ENCODE results near the gene KIN. TPM values are rescaled to one million over a fixed set of nuclear protein-coding genes. Genes with fewer than 3 reads are reported as not detected.
A peak's percentile ranks its signal among the peaks of the same experiment; 100 is the strongest.
"Not testable (repeated sequence)": the region's sequence is repeated elsewhere in the genome, so short reads cannot be mapped to it uniquely, and the experiment has no call there.

Gene KIN
- total and polyA plus RNA-seq, 2 of the 4 experiments (the other 2 are of a cell fraction) = 3.0 to 6.4 TPM

GRCh38 chr10:7748637-7749036 lies 39.2 kb downstream of the KIN start:
- H2AK9ac ChIP-seq (replicated peaks; ENCODE audit: low read depth, low read length, poor library complexity); H4K20me1 ChIP-seq (ENCODE audit: insufficient read depth, low read length); H3K4me1 ChIP-seq (ENCODE audit: control insufficient read depth, insufficient read depth, low read length); H2BK20ac ChIP-seq (ENCODE audit: low read depth, low read length); H3K18ac ChIP-seq (ENCODE audit: low read depth, low read length); H3K27me3 ChIP-seq (ENCODE audit: control insufficient read depth, insufficient read depth, low read length); H4K5ac ChIP-seq (ENCODE audit: low read depth, low read length); H2BK15ac ChIP-seq (ENCODE audit: low read depth, low read length); ATAC-seq (ENCODE audit: low read depth); H3K9me3 ChIP-seq (ENCODE audit: control insufficient read depth, insufficient read depth, low read length); H3K56ac ChIP-seq (ENCODE audit: extremely low read depth, insufficient read depth, low read length); POLR2A ChIA-PET (ENCODE audit: unreplicated experiment); dilution Hi-C loops (cut with HindIII; ENCODE audit: low sequenced_read_pairs, unreplicated experiment); H3K9ac ChIP-seq (ENCODE audit: low read depth, low read length); intact Hi-C loops (cut with micrococcal nuclease); H4K8ac ChIP-seq (ENCODE audit: low read depth in 2 of 2, low read length in 2 of 2); H3K23ac ChIP-seq (ENCODE audit: low read depth, low read length); BruUV-seq (replicated peaks); H4K91ac ChIP-seq (ENCODE audit: insufficient read depth, low read depth, low read length); in situ Hi-C loops (cut with MboI; ENCODE audit: low sequenced_read_pairs); H3K4ac ChIP-seq (ENCODE audit: low read depth, low read length); H3K27ac ChIP-seq (ENCODE audit: insufficient read depth, low read length); H3K4me2 ChIP-seq (ENCODE audit: low read depth, low read length); H3K9me1 ChIP-seq (ENCODE audit: insufficient read depth, low read length); H3K79me1 ChIP-seq (ENCODE audit: low read depth in 1 of 2, low read length in 2 of 2); H2AK5ac ChIP-seq (ENCODE audit: low read depth, low read length); H2BK5ac ChIP-seq (ENCODE audit: low read depth, low read length, poor library complexity, severe bottlenecking); H3K14ac ChIP-seq (replicated peaks; ENCODE audit: low read depth, low read length); H2AFZ ChIP-seq (replicated peaks; ENCODE audit: low read length, poor library complexity); H2BK120ac ChIP-seq (ENCODE audit: low read depth, low read length); H3K4me3 ChIP-seq (ENCODE audit: insufficient read depth, low read depth, low read length): not testable (repeated sequence)
- CTCF ChIA-PET = interaction anchor here (0.6 kb wide), 1 partner anchor 9 kb away, joined by 9 read pairs; no protein-coding TSS in a partner anchor
- WGBS, 2 experiments (ENCODE audit: extremely low coverage in 2 of 2, insufficient read length in 1 of 2) = 81% methylated on average over 3 of the region's 7 CpGs; no CpG with 5 or more reads in 1 of the 2 experiments
- peak; percentile 9 for DNase-seq
- peaks cover 12% of the 10 kb centered on the region for H3K36me3 ChIP-seq (ENCODE audit: control insufficient read depth, insufficient read depth, low read length)

Measured in IMR-90 (cell line).